Stimulated activated CD8-positive, alpha-beta memory T cell treated with anti-CD3 and anti-CD28 coated beads, Interleukin-12 subunit alpha, Interleukin-12 subunit beta, amount 100 ng/mL, for 4 hours (primary cell): ENCODE measurements around the gene AK8.

Source experiments
- DNase-seq: peaks from one replicate; pipeline ENCODE4 v3.0.0-alpha.2; 2020; ENCODE audit warnings: low read depth

The AK8 gene, protein sequence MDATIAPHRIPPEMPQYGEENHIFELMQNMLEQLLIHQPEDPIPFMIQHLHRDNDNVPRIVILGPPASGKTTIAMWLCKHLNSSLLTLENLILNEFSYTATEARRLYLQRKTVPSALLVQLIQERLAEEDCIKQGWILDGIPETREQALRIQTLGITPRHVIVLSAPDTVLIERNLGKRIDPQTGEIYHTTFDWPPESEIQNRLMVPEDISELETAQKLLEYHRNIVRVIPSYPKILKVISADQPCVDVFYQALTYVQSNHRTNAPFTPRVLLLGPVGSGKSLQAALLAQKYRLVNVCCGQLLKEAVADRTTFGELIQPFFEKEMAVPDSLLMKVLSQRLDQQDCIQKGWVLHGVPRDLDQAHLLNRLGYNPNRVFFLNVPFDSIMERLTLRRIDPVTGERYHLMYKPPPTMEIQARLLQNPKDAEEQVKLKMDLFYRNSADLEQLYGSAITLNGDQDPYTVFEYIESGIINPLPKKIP

GRCh38 chr9:132877824-132878694 is at the start of gene AK8:
AK8 (minus strand) TSS chr9:132878284; CDS start chr9:132878255, 29 bp downstream.
- DNase-seq: peak; percentile 69

DNA sequence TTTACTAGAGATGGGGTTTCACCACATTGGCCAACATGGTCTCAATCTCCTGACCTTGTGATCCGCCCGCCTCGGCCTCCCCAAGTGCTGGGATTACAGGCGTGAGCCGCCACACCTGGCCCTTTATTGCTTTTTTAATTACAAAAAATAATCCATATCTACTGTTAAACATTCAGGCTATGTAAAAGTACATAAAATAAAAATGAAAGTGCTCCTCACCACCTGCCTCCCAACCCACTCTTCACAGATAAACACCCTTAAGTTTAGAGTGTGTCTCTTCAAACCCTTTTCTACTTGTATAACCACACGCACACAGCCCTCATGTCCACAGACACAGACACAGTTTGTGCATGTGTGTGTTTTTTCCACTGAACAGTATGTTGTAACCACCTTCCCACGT is 49.6 kb upstream of the AK8 start:
- no peak for DNase-seq

GRCh38 chr9:132923346-132923902 is 45.3 kb upstream of the AK8 start:
- DNase-seq: no peak

- DNase-seq: no peak
These were observed 41.7 kb upstream of the AK8 start for GRCh38 chr9:132919614-132920268.

GRCh38 chr9:132914924-132915323 is 36.8 kb upstream of the AK8 start:
- DNase-seq: no peak

- no peak for DNase-seq
These were observed 34.0 kb upstream of the AK8 start for GRCh38 chr9:132912131-132912530.

DNA sequence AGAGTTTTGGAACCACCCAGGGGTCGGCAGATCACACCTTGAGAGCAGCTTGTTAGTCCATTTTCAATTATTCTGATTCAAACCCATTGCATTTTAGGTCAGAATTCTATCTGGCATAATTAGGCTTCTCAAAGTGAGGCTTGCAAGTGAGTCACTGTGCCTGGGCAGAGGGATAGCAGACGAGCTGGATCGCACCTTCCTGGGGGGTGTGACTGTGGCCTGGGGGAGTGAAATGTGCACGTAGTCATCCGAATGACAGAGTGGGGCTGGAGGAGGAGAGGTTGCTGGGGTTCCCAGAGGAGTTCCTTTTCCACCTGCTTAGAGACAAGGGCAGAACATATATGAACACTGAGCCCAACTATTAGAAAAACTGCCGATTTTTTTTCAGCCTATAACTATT is 32.3 kb upstream of the AK8 start:
- no peak for DNase-seq

GRCh38 chr9:132909311-132909710 is 31.2 kb upstream of the AK8 start:
- no peak for DNase-seq

GRCh38 chr9:132908635-132909034 is 30.6 kb upstream of the AK8 start:
- no peak for DNase-seq

DNA sequence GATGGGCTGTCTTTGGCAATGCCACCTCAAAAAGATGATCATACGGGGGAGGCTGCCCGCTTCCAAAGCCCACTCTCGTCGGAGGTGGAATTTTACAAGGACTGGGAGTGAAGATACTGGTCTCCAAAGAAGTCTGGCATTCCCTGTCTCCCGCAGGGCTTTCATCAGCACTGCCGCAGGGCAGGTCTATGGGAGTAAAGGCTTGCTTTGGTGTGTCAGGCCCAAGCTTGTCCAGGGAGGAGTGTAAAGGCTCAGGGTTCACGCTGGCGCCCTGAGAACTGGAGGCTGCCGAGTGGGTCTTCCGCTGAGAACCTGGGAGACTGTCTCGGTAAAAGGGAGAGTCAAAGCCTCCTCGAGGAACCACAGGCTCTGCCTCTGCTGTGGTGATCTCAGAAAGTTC is 27.6 kb upstream of the AK8 start:
- DNase-seq: no peak

GRCh38 chr9:132903574-132904492 is 25.7 kb upstream of the AK8 start:
- DNase-seq: no peak

GRCh38 chr9:132901858-132902831 is 24.1 kb upstream of the AK8 start:
- peak; percentile 37 for DNase-seq

DNA sequence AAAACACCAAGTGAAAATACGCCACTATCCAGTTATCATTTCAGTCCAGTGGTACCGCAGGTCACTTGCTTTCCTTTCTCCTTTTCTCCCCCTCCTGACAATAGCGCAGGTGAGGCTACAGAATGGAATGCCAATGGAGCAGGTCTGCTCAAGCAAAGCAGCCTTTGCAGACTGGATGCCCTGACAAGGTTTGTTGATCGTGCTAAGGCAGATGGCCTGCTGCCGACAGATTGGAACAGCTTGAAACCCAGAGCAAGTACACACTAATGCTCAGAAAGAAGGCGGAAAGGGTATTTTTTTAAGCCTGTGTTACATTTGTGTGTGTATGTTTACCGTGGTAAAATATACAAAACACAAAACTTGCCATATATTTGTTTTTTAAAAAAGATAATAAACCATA is 20.0 kb upstream of the AK8 start:
- DNase-seq: no peak

DNA sequence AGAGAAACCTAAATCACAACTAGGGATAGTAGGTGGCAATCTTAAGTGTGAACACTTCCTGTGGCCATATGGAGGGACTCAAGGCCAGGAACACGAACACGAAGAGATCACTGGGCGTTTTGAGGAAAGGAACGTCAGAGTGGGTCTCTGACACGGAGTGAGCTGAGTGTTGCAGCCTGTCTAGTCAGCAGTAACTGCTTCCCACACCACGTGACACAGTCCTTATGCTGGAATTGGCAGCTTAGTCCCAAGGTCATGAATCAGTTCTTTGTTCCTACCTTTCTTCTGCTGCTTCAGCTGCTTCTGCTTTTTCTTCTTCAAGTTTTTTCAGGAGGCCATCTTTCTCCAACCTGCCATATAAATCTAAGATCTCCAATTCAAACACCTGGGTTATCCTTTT is 18.8 kb upstream of the AK8 start:
- no peak for DNase-seq

DNA sequence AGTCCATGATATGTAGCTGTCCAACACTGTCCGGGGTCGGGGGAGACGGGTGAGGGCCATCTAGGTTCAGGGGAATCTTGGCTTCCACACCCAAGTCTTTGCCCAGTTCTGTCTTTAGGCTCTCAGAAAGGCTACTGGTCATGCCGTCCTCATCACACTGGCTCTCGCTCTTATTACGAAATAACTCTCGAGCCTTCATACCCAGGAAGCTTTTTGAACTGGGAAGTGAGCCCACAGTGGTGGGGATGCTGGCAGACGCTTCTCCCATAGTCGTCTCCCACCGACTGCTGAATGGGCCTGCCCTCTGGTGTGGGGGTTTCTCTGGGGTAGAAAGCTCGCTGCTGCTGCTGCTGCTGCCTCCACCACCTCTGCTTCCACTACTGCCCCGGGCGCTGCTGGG is 18.2 kb upstream of the AK8 start:
- DNase-seq: no peak

- DNase-seq: no peak
These were observed 17.1 kb upstream of the AK8 start for GRCh38 chr9:132894862-132895835.

DNA sequence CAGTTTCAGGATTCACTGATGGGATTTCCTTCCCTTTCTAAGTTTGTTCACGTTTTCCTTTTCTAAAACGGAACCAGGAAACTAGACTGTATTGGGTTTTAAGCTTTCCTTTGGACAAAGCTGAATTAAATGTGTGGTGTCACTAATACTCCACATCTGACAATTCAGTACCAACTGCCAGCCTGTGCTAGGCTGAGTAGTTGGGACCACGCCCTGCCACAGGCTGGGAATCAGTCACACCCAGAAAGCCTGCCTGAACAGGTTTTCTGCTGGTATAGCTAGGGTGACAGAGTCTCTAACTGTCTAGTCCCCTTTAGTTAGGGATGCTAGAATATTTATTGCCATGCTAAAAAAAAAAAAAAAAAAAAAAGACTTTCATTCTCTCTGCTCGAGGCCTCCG is 16.3 kb upstream of the AK8 start:
- no peak for DNase-seq

- DNase-seq: no peak
These were observed 14.3 kb upstream of the AK8 start for GRCh38 chr9:132892400-132892799.

GRCh38 chr9:132888151-132888550 is 10.1 kb upstream of the AK8 start:
- no peak for DNase-seq
